ENCODE results near the gene MATN3.

GRCh38 chr2:20050104-20050645, 37.7 kb upstream of the MATN3 start:
- TF ChIP-seq POLR2A (IDR thresholded peaks at IDR 0.05; ENCODE audit: control extremely low read depth in 1 of 2, low read depth in 2 of 2, low read length in 2 of 2) (peak in 1 of 2 experiments; percentile 5; a peak in 1 of 3 replicates), TAF7 (optimal IDR thresholded peaks at IDR 0.05; ENCODE audit: borderline replicate concordance, low read depth, low read length) (no peak), CHD2 (IDR thresholded peaks at IDR 0.05; ENCODE audit: low read length) (no peak)

Measured in H1 (cell line).